ENCODE measurements around the gene AKR7A3.
"Not testable (repeated sequence)": the region's sequence is repeated elsewhere in the genome, so short reads cannot be mapped to it uniquely, and the experiment has no call there.

DNA sequence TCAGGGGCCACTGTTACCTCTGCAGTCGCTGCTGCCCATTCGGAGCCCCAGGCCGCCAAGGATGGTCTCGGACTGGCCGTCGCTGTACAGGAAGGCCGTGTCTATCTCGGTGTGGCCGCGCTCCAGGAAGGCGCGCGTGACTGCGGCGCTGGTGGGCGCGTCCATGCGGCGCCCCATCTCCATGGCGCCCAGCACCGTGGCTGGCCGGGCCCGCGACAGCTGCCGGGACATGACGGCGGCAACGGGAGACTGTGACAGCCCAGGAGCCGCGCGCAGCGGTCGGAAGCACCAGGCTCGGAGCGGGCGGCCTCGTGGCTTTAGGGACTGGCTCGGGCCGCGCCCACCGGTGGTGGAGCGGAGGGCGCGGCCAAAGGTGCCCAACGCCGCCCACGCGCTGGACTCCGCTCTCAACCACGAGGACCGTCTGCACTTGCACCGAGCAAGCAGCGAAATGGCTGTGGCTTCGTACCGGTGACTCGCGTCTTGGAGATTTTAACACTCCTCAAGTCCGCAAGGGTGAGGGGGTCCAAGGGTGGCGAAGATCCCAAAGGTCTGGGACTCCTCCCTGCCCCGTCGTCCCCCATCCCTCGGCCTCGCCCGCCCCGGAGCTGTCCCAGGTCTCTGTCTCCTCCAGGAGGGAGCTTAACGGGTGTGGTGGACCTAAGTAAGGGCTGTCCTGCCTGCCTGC lies 14.6 kb downstream of the AKR7A3 start:
- TF ChIP-seq, protein P1, sequence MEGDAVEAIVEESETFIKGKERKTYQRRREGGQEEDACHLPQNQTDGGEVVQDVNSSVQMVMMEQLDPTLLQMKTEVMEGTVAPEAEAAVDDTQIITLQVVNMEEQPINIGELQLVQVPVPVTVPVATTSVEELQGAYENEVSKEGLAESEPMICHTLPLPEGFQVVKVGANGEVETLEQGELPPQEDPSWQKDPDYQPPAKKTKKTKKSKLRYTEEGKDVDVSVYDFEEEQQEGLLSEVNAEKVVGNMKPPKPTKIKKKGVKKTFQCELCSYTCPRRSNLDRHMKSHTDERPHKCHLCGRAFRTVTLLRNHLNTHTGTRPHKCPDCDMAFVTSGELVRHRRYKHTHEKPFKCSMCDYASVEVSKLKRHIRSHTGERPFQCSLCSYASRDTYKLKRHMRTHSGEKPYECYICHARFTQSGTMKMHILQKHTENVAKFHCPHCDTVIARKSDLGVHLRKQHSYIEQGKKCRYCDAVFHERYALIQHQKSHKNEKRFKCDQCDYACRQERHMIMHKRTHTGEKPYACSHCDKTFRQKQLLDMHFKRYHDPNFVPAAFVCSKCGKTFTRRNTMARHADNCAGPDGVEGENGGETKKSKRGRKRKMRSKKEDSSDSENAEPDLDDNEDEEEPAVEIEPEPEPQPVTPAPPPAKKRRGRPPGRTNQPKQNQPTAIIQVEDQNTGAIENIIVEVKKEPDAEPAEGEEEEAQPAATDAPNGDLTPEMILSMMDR (IDR thresholded peaks at IDR 0.05): not testable (repeated sequence)
- TF ChIP-seq EP300 (IDR thresholded peaks at IDR 0.05): not testable (repeated sequence)
